GM18867 (cell line): ENCODE results near the gene CENPV.

Experiments used
- ATAC-seq: cut with Tn5 transposase; IDR thresholded peaks from one replicate; pipeline ENCODE4 v1.9.1; 2021; ENCODE audit warnings: mild to moderate bottlenecking, moderate library complexity; ENCODE audit not compliant: unreplicated experiment

The CENPV gene

GRCh38 chr17:16363749-16364536 lies 10.7 kb upstream of the CENPV start:
- ATAC-seq = peak; percentile 72

GRCh38 chr17:16361874-16362273 lies 8.6 kb upstream of the CENPV start:
- ATAC-seq = no peak

GRCh38 chr17:16358394-16358793 lies 5.1 kb upstream of the CENPV start:
- no peak for ATAC-seq

- no peak for ATAC-seq
Measured at GRCh38 chr17:16354585-16354984, 1.3 kb upstream of the CENPV start.

GRCh38 chr17:16352667-16353316 lies 477 bp downstream of the CENPV start:
- peak; percentile 61 for ATAC-seq

GRCh38 chr17:16352303-16352666 lies 984 bp downstream of the CENPV start:
- no peak for ATAC-seq

GRCh38 chr17:16351831-16352230 lies 1.4 kb downstream of the CENPV start:
- no peak for ATAC-seq

- ATAC-seq = no peak
Measured at GRCh38 chr17:16349431-16349830, 3.8 kb downstream of the CENPV start.

- no peak for ATAC-seq
Measured at GRCh38 chr17:16348586-16348985, 4.7 kb downstream of the CENPV start.

GRCh38 chr17:16346721-16347271 lies 6.5 kb downstream of the CENPV start:
- ATAC-seq = no peak

GRCh38 chr17:16345565-16345964 lies 7.7 kb downstream of the CENPV start:
- ATAC-seq = no peak

- ATAC-seq = no peak
Measured at GRCh38 chr17:16343569-16343968, 9.7 kb downstream of the CENPV start.

- no peak for ATAC-seq
Measured at GRCh38 chr17:16342979-16343378, 10.3 kb downstream of the CENPV start.

GRCh38 chr17:16339959-16340358 lies 13.3 kb downstream of the CENPV start:
- no peak for ATAC-seq

GRCh38 chr17:16339402-16339801 lies 13.9 kb downstream of the CENPV start:
- no peak for ATAC-seq

- ATAC-seq = no peak
Measured at GRCh38 chr17:16338391-16338790, 14.9 kb downstream of the CENPV start.

- ATAC-seq = no peak
Measured at GRCh38 chr17:16329519-16330271, 23.6 kb downstream of the CENPV start.

- no peak for ATAC-seq
Measured at GRCh38 chr17:16328997-16329396, 24.3 kb downstream of the CENPV start.

GRCh38 chr17:16327018-16327417 lies 26.3 kb downstream of the CENPV start:
- ATAC-seq = no peak

- ATAC-seq = no peak
Measured at GRCh38 chr17:16325964-16326363, 27.3 kb downstream of the CENPV start.

GRCh38 chr17:16322636-16323035 lies 30.6 kb downstream of the CENPV start:
- no peak for ATAC-seq

- no peak for ATAC-seq
Measured at GRCh38 chr17:16319969-16320368, 33.3 kb downstream of the CENPV start.
